SK-N-SH (cell line): ENCODE measurements around the gene SUPT3H. TPM values are rescaled to one million over a fixed set of nuclear protein-coding genes. Genes with fewer than 3 reads are reported as not detected.

ENCODE experiments used
- CTCF ChIA-PET: fragments of 300-600, 350-600 bp; formaldehyde crosslinking; extraction: SDS; loops from one replicate; lab custom pipeline; 2021; lab: Yijun Ruan, JAX
- POLR2A ChIA-PET: fragments of 350-600 bp; sonication (Branson Sonifier 250); formaldehyde crosslinking; extraction: SDS; loops from one replicate; lab custom pipeline; 2020; ENCODE audit warnings: antibody characterized with exemption, inconsistent platforms; lab: Yijun Ruan, JAX
- DNase-seq: peaks from one replicate; pipeline ENCODE4 v3.0.0; 2012
- H2AFZ ChIP-seq: fragments of 200-600 bp; sonication (generic); 2 replicates; pipeline ENCODE4 v1.8.1; 2016; ENCODE audit warnings: antibody characterized with exemption, mild to moderate bottlenecking, low read depth
- H3F3A ChIP-seq: fragments of 200-600 bp; sonication (generic); replicated peaks from 2 replicates; pipeline ENCODE3; 2016; ENCODE audit warnings: antibody characterized with exemption, mild to moderate bottlenecking; ENCODE audit not compliant: insufficient read depth
- H3K27ac ChIP-seq, 2 experiments: fragments of 200-500 bp in 1 of 2; fragments of 200-600 bp in 1 of 2; sonication (Bioruptor generic) in 1 of 2; sonication (generic), shearing (Covaris generic) in 1 of 2; 2 replicates each; pipeline versions ENCODE4 v1.5.1 to v1.6.1; 2014 to 2016; ENCODE audit warnings: low read depth in 2 of 2, inconsistent platforms in 1 of 2, low read length in 1 of 2, mild to moderate bottlenecking in 1 of 2, mixed read lengths in 1 of 2
- H3K27me3 ChIP-seq: fragments of 200-600 bp; sonication (generic), shearing (Covaris generic); 2 replicates; pipeline ENCODE4 v1.6.1; 2016; ENCODE audit warnings: mixed run types; ENCODE audit not compliant: insufficient read depth
- H3K36me3 ChIP-seq, 2 experiments: fragments of 200-500 bp in 1 of 2; fragments of 200-600 bp in 1 of 2; sonication (Bioruptor generic) in 1 of 2; sonication (generic) in 1 of 2; replicated peaks in 1 of 2; 2 replicates each; pipeline versions ENCODE3 to v1.5.1; 2014 to 2016; ENCODE audit warnings: low read length in 1 of 2, mild to moderate bottlenecking in 1 of 2; ENCODE audit not compliant: insufficient read depth in 2 of 2, control insufficient read depth in 1 of 2
- H3K4me1 ChIP-seq, 2 experiments: fragments of 200-500 bp in 1 of 2; fragments of 200-600 bp in 1 of 2; sonication (Bioruptor generic) in 1 of 2; sonication (generic), shearing (Covaris generic) in 1 of 2; 2 replicates each; pipeline versions ENCODE4 v1.5.1 to v1.6.1; 2014 to 2016; ENCODE audit warnings: low read depth in 1 of 2, low read length in 1 of 2, mixed run types in 1 of 2; ENCODE audit not compliant: insufficient read depth in 2 of 2, control insufficient read depth in 1 of 2
- H3K4me2 ChIP-seq: fragments of 200-600 bp; sonication (generic), shearing (Covaris generic); 2 replicates; pipeline ENCODE4 v1.6.1; 2017; ENCODE audit warnings: mixed run types
- H3K4me3 ChIP-seq, 2 experiments: fragments of 200-500 bp in 1 of 2; fragments of 200-600 bp in 1 of 2; sonication (Bioruptor generic) in 1 of 2; sonication (generic), shearing (Covaris generic) in 1 of 2; 2 replicates each; pipeline versions ENCODE4 v1.5.1 to v1.8.1; 2014 to 2016; ENCODE audit warnings: low read depth in 2 of 2, inconsistent platforms in 1 of 2, low read length in 1 of 2, mild to moderate bottlenecking in 1 of 2, mixed read lengths in 1 of 2, moderate library complexity in 1 of 2
- H3K79me2 ChIP-seq: fragments of 200-600 bp; sonication (generic); 2 replicates; pipeline ENCODE4 v1.8.1; 2017; ENCODE audit warnings: mild to moderate bottlenecking; ENCODE audit not compliant: insufficient read depth
- H3K9ac ChIP-seq: fragments of 200-600 bp; sonication (generic); 2 replicates; pipeline ENCODE4 v1.6.1; 2017; ENCODE audit warnings: mixed run types
- H3K9me2 ChIP-seq: fragments of 200-600 bp; sonication (generic); 2 replicates; pipeline ENCODE4 v1.6.1; 2017; ENCODE audit warnings: mixed run types
- H3K9me3 ChIP-seq: fragments of 200-600 bp; sonication (generic); 2 replicates; pipeline ENCODE4 v1.6.1; 2017; ENCODE audit warnings: mixed run types, mild to moderate bottlenecking, moderate library complexity
- H4K20me1 ChIP-seq: fragments of 200-600 bp; sonication (generic); 2 replicates; pipeline ENCODE4 v1.6.1; 2017; ENCODE audit warnings: mild to moderate bottlenecking, mixed run types; ENCODE audit not compliant: insufficient read depth
- ELF1 ChIP-seq: IDR thresholded peaks from 2 replicates; pipeline ENCODE4 v1.4.0; 2012
- EP300 ChIP-seq, 2 experiments: IDR thresholded peaks; 2 replicates each; pipeline versions ENCODE4 v1.4.0 to v1.6.1; 2012; ENCODE audit warnings: borderline replicate concordance in 1 of 2, low read depth in 1 of 2, low read length in 1 of 2
- EZH2phosphoT487 ChIP-seq: fragments of 200-600 bp; sonication (generic); IDR thresholded peaks from 2 replicates; pipeline ENCODE4 v1.6.1; 2017; ENCODE audit warnings: low read depth, mixed run types, mild to moderate bottlenecking, antibody characterized with exemption, moderate library complexity, borderline replicate concordance
- FOXJ3 ChIP-seq: sonication (generic); formaldehyde crosslinking; IDR thresholded peaks from 2 replicates; pipeline ENCODE4 v1.5.1; 2020; ENCODE audit warnings: mild to moderate bottlenecking, missing genetic modification reagents
- FOXM1 ChIP-seq: IDR thresholded peaks from 2 replicates; pipeline ENCODE4 v1.4.0; 2012; ENCODE audit warnings: low read depth, mild to moderate bottlenecking
- JUND ChIP-seq: IDR thresholded peaks from 2 replicates; pipeline ENCODE4 v1.4.0; 2012
- MEF2A ChIP-seq: IDR thresholded peaks from 2 replicates; pipeline ENCODE4 v1.4.0; 2012; ENCODE audit warnings: low read depth, borderline replicate concordance
- MXI1 ChIP-seq: IDR thresholded peaks from 2 replicates; pipeline ENCODE4 v1.6.1; 2012; ENCODE audit warnings: mild to moderate bottlenecking, low read depth, low read length, improper control_type of control experiment
- NFIC ChIP-seq: IDR thresholded peaks from 2 replicates; pipeline ENCODE4 v1.4.0; 2012; ENCODE audit warnings: borderline replicate concordance
- NRF1 ChIP-seq: IDR thresholded peaks from 2 replicates; pipeline ENCODE4 v1.6.1; 2012; ENCODE audit warnings: low read depth, mild to moderate bottlenecking, low read length
- POLR2AphosphoS5 ChIP-seq: IDR thresholded peaks from 2 replicates; pipeline ENCODE4 v1.6.1; 2012; ENCODE audit warnings: low read depth, low read length
- RFX5 ChIP-seq: IDR thresholded peaks from 2 replicates; pipeline ENCODE4 v1.6.1; 2012; ENCODE audit warnings: mild to moderate bottlenecking, improper control_type of control experiment, low read length
- RXRA ChIP-seq: IDR thresholded peaks from 2 replicates; pipeline ENCODE4 v1.4.0; 2012; ENCODE audit warnings: low read depth, mild to moderate bottlenecking, borderline replicate concordance
- SIN3A ChIP-seq: IDR thresholded peaks from 2 replicates; pipeline ENCODE4 v1.6.1; 2012; ENCODE audit warnings: low read depth, mild to moderate bottlenecking, low read length, moderate library complexity, borderline replicate concordance
- SMC3 ChIP-seq: IDR thresholded peaks from 2 replicates; pipeline ENCODE4 v1.6.1; 2012; ENCODE audit warnings: low read depth, low read length, improper control_type of control experiment
- TAF1 ChIP-seq: IDR thresholded peaks from 2 replicates; pipeline ENCODE4 v1.6.1; 2012; ENCODE audit warnings: low read depth, mild to moderate bottlenecking, low read length, moderate library complexity, borderline replicate concordance
- TCF12 ChIP-seq: IDR thresholded peaks from 2 replicates; pipeline ENCODE4 v1.4.0; 2012
- TEAD4 ChIP-seq: IDR thresholded peaks from 2 replicates; pipeline ENCODE4 v1.4.0; 2012; ENCODE audit warnings: mild to moderate bottlenecking, borderline replicate concordance; ENCODE audit not compliant: insufficient read depth
- WGBS: methylation state at CpG from one replicate; pipeline ENCODE4 v1.1.6; 2017; ENCODE audit warnings: low lambda C conversion rate; 5-methylcytosine and 5-hydroxymethylcytosine counted together
- polyA plus RNA-seq, 3 experiments: library from polyadenylated mRNA; depleted of rRNA; stranded (reverse); fragments of >200 nt; gene quantifications; 2 replicates each; pipeline ENCODE4 v1.2.3, GENCODE V29; 2012
- TF ChIP-seq, protein P1 (sequence below): IDR thresholded peaks from 2 replicates; pipeline ENCODE4 v1.4.0; 2012; ENCODE audit warnings: low read depth
- TF ChIP-seq, protein P2 (sequence below): fragments of 150-350 bp; IDR thresholded peaks from 2 replicates; pipeline ENCODE4 v1.6.1; 2017; ENCODE audit warnings: antibody characterized with exemption, low read length, low read depth, borderline replicate concordance
- TF ChIP-seq, protein P3 (sequence below): fragments of 150-350 bp; IDR thresholded peaks from 2 replicates; pipeline ENCODE4 v1.6.1; 2016; ENCODE audit warnings: mild to moderate bottlenecking, low read depth, low read length
- TF ChIP-seq, protein P4 (sequence below): IDR thresholded peaks from 2 replicates; pipeline ENCODE4 v1.4.0; 2012; ENCODE audit warnings: low read depth, borderline replicate concordance

Gene SUPT3H
- polyA plus RNA-seq, 1 of the 3 experiments (the other 2 are of a cell fraction), result 10.9 TPM

DNA sequence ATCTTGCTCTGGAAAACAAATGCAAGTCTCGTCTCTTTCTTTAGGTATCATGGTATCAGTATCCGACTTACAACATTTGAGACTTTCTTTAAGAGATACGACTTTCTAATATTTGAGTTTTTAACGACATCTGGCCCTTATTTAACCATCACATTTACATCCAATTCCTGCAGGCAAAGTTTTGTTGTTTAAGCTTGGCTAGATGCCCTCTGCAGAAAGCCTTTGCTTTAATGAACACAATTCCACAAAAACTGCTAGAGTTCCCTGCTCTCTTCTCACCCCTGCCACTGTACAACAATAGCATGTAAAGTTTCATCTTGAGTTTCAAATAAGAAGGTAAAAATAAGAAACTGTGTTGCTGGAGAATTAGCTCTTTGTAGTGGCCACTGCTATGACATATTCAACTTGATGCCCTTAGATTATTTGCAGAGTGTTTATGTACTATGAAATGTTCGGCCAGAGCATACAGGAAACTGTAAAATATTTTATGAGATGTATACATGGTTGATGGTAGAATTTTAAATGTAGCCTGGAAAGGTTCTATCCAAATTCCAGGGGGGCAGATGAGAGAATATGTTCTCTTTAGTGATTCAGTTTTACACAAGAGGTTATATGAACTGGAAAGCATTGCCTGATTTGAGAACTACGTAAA is 551.6 kb downstream of the SUPT3H start:
- H3K27ac ChIP-seq, result no peak overlapping the region
- POLR2A ChIA-PET, result no interaction called here

DNA sequence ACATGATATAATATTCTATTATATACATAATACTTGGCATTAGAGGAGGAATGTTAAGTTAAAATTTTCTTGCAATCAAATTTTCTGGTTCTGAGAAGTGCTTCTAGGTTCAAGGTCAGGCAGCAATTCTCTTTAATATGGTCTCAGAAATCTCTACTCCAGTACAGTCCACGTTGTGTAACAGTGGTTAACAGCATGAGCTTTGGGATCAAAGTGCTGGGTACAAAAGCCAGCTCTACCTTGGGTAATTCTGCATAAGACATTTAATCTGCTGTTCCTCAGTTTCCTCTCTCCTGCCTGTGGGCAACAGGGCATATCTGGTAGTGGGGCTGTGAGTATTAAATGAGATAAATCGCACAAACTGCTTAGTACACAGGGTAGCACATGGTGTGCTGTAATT is 552.5 kb downstream of the SUPT3H start:
- WGBS, result 68% methylated on average over 2 of the region's 2 CpGs
- CTCF ChIA-PET, result interaction anchor here (1.5 kb wide), 1 partner anchor 27 kb away, joined by 4 read pairs; no protein-coding TSS in a partner anchor
- no peak for TF ChIP-seq POLR2AphosphoS5
- no peak for TF ChIP-seq MXI1
- no peak for TF ChIP-seq NFIC
- no peak for TF ChIP-seq SMC3
- no peak for TF ChIP-seq TEAD4
- no peak for TF ChIP-seq FOXJ3 (CRISPR knock-in tag)
- no peak for TF ChIP-seq ELF1
- TF ChIP-seq, protein P1, sequence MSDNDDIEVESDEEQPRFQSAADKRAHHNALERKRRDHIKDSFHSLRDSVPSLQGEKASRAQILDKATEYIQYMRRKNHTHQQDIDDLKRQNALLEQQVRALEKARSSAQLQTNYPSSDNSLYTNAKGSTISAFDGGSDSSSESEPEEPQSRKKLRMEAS, result no peak
- TF ChIP-seq TCF12, result no peak
- no peak for TF ChIP-seq SIN3A
- TF ChIP-seq EP300 (IDR thresholded peaks at IDR 0.05; ENCODE audit: borderline replicate concordance in 1 of 2, low read depth in 1 of 2, low read length in 1 of 2), result no peak
- no peak for TF ChIP-seq MEF2A
- TF ChIP-seq, protein P2, sequence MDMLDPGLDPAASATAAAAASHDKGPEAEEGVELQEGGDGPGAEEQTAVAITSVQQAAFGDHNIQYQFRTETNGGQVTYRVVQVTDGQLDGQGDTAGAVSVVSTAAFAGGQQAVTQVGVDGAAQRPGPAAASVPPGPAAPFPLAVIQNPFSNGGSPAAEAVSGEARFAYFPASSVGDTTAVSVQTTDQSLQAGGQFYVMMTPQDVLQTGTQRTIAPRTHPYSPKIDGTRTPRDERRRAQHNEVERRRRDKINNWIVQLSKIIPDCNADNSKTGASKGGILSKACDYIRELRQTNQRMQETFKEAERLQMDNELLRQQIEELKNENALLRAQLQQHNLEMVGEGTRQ, result no peak
- TF ChIP-seq EZH2phosphoT487, result no peak
- TF ChIP-seq TAF1, result no peak
- no peak for TF ChIP-seq RFX5

More for the DNA sequence above, 551.6 kb downstream of the SUPT3H start:
- CTCF ChIA-PET, result interaction anchor here (0.8 to 1.5 kb wide), 2 partner anchors 26 to 171 kb away, joined by 4 to 5 read pairs; no protein-coding TSS in a partner anchor
- no peaks in the 10 kb centered on the region for H3K36me3 ChIP-seq
- H3K9ac ChIP-seq, result no peak overlapping the region
- H3K4me3 ChIP-seq, result no peak overlapping the region
- no peaks in the 10 kb centered on the region for H3F3A ChIP-seq
- peaks cover 0 to 3% of the 10 kb centered on the region in 2 experiments; a peak in 2 of 4 replicates for H3K4me1 ChIP-seq
- 84% methylated on average over 6 of the region's 6 CpGs for WGBS
- no peaks in the 10 kb centered on the region for H4K20me1 ChIP-seq
- H2AFZ ChIP-seq, result no peak overlapping the region
- no peaks in the 10 kb centered on the region for H3K27me3 ChIP-seq
- H3K4me2 ChIP-seq, result no peak overlapping the region
- H3K9me2 ChIP-seq, result no peaks in the 10 kb centered on the region
- no peak for DNase-seq
- no peaks in the 10 kb centered on the region for H3K79me2 ChIP-seq
- TF ChIP-seq JUND (no peak), POLR2AphosphoS5 (no peak), RFX5 (no peak), RXRA (no peak), ELF1 (no peak), NRF1 (no peak), EZH2phosphoT487 (no peak), MXI1 (no peak), FOXM1 (no peak)
- TF ChIP-seq, protein P3, sequence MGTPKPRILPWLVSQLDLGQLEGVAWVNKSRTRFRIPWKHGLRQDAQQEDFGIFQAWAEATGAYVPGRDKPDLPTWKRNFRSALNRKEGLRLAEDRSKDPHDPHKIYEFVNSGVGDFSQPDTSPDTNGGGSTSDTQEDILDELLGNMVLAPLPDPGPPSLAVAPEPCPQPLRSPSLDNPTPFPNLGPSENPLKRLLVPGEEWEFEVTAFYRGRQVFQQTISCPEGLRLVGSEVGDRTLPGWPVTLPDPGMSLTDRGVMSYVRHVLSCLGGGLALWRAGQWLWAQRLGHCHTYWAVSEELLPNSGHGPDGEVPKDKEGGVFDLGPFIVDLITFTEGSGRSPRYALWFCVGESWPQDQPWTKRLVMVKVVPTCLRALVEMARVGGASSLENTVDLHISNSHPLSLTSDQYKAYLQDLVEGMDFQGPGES, result no peak
- TF ChIP-seq, protein P4, sequence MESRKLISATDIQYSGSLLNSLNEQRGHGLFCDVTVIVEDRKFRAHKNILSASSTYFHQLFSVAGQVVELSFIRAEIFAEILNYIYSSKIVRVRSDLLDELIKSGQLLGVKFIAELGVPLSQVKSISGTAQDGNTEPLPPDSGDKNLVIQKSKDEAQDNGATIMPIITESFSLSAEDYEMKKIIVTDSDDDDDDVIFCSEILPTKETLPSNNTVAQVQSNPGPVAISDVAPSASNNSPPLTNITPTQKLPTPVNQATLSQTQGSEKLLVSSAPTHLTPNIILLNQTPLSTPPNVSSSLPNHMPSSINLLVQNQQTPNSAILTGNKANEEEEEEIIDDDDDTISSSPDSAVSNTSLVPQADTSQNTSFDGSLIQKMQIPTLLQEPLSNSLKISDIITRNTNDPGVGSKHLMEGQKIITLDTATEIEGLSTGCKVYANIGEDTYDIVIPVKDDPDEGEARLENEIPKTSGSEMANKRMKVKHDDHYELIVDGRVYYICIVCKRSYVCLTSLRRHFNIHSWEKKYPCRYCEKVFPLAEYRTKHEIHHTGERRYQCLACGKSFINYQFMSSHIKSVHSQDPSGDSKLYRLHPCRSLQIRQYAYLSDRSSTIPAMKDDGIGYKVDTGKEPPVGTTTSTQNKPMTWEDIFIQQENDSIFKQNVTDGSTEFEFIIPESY, result no peak
- H3K9me3 ChIP-seq, result no peaks in the 10 kb centered on the region

More for the DNA sequence above, 552.5 kb downstream of the SUPT3H start:
- no peak for DNase-seq
- H3K36me3 ChIP-seq, result no peaks in the 10 kb centered on the region
- H3K79me2 ChIP-seq, result no peaks in the 10 kb centered on the region
- H3K9me2 ChIP-seq, result no peaks in the 10 kb centered on the region
- no peak overlapping the region for H3K4me2 ChIP-seq
- POLR2A ChIA-PET, result no interaction called here
- H3K9me3 ChIP-seq, result no peaks in the 10 kb centered on the region
- peaks cover 0 to 3% of the 10 kb centered on the region in 2 experiments; a peak in 2 of 4 replicates for H3K4me1 ChIP-seq
- H2AFZ ChIP-seq, result no peak overlapping the region
- no peak overlapping the region for H3K27ac ChIP-seq
- no peaks in the 10 kb centered on the region for H3K27me3 ChIP-seq
- H4K20me1 ChIP-seq, result no peaks in the 10 kb centered on the region
- no peaks in the 10 kb centered on the region for H3F3A ChIP-seq
- no peak overlapping the region for H3K9ac ChIP-seq
- H3K4me3 ChIP-seq, result no peak overlapping the region
